Coronary artery (tissue), 2 donors: ENCODE results near the gene COMMD10.
A peak's percentile ranks its signal among the peaks of the same experiment; 100 is the strongest.

ENCODE experiments used
- DNase-seq: peaks from one replicate; pipeline ENCODE4 v3.0.0-alpha.2; 2017; ENCODE audit warnings: low spot score
- H3K27ac ChIP-seq, 2 donors: fragments of 200-600 bp; sonication (generic); one replicate each; pipeline ENCODE4 v1.5.1; 2016 to 2019
- H3K4me3 ChIP-seq: fragments of 200-600 bp; sonication (generic); 2 replicates; pipeline ENCODE4 v1.5.1; 2016; ENCODE audit warnings: mild to moderate bottlenecking, moderate library complexity
- CTCF ChIP-seq: fragments of 200-600 bp; sonication (generic); IDR thresholded peaks from one replicate; pipeline ENCODE4 v1.5.1; 2019; ENCODE audit warnings: antibody characterized with exemption

COMMD10 gene

DNA sequence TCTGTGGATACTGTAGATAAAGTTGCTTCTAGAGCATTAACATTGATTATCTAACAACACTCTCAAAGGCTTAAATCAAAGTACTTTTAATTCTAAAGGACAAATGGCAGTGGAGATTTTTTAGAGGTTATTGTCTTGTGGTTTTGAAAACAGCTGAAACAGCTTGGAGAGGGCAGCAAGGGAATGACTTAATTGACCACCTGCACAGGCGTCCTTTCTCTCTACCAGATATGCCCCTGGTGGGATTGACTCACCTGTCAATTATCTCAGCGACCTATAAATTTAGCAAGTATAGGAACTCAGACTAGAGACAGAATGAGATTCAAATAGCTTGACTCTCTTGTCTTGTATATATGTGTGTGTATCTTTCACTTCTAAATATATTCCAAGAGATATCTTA, 39.0 kb upstream of the COMMD10 start:
- Histone ChIP-seq H3K27ac (no peak overlapping the region), H3K4me3 (no peak overlapping the region)
- no peak for TF ChIP-seq CTCF
- DNase-seq = no peak

DNA sequence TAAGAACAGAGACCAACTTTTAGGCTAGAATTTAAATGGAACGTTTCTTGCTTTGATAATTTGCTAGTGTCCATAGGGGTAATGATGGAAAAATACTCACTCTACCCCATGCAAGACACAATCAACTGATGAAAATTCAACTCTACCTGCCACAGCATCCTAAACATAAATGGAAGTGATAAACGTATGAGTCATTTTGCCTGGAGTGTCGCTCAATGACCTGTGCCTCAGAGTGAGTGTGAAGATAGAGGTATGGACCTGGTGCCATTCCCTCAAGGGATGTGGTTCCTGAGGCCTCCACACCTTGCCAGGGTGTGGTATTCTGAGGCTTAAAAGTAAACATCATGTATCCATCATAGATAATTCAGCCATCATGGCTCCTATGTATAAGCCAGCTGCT, 38.6 kb upstream of the COMMD10 start:
- Histone ChIP-seq H3K27ac (no peak overlapping the region), H3K4me3 (no peak overlapping the region)
- no peak for DNase-seq
- TF ChIP-seq CTCF = no peak

DNA sequence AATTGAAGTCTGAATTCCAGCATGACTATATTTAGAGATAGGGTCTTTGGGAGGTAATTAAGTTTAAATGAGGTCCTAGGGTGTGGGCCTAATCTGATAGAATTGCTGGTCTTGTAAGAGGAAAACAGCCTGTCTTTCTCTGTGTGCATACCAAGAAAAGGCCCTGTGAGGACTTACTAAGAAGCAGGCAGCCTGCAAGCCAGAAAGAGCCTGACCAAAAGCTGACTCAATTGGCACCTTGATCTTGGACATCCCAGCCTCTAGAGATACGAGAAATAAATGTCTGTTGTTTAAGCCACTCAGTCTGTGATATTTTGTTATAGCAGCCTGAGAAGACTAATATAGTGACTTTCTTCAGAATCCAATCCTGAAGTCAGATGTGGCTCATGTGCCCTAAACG, 38.0 kb upstream of the COMMD10 start:
- DNase-seq = no peak
- no peak overlapping the region for H3K27ac ChIP-seq
- no peak for TF ChIP-seq CTCF
- H3K4me3 ChIP-seq = no peak overlapping the region

- DNase-seq = no peak
- Histone ChIP-seq H3K4me3 (no peak overlapping the region), H3K27ac (no peak overlapping the region)
- TF ChIP-seq CTCF = no peak
Observed at GRCh38 chr5:116058346-116058936, 26.4 kb upstream of the COMMD10 start.

GRCh38 chr5:116062352-116062751, 22.5 kb upstream of the COMMD10 start:
- Histone ChIP-seq H3K27ac (no peak overlapping the region), H3K4me3 (no peak overlapping the region)
- no peak for DNase-seq
- TF ChIP-seq CTCF = no peak

GRCh38 chr5:116063950-116064349, 20.9 kb upstream of the COMMD10 start:
- Histone ChIP-seq H3K27ac (no peak overlapping the region), H3K4me3 (no peak overlapping the region)
- no peak for DNase-seq
- TF ChIP-seq CTCF = no peak

DNA sequence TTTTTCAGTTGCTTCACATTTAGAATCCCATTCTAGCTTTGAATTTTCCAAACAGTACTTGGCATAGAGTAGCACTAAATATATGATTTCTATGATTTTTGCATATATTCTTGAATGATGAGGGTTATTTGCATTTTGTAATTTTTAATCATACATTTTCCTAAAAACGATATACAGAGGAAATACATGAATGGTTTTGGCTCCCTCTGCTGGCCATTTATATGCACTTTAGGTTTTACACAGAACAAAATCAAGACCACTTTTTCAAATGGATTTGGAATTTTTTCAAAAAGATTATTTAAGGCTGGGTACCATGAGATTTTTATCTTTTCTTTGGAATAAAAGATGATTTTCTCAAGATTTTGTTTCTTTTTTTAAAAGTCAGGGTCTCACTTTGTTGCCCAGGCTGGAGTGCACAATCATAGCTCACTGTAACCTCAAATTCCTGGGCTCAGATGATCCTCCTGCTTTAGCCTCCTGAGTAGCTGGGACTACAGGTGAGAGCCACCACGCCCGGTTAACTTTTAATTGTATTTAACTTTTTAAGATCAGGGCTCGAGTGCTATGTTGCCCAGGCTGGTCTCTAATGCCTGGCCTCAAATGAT, 16.7 kb upstream of the COMMD10 start:
- no peak for DNase-seq
- H3K27ac ChIP-seq = no peak overlapping the region
- TF ChIP-seq CTCF = peak; percentile 71
- no peak overlapping the region for H3K4me3 ChIP-seq
